DND-41 (cell line): ENCODE data around the gene SMIM30.

Experiments
- ATAC-seq: fragments of 200-7000 bp; cut with Tn5 transposase; 3 replicates; pipeline ENCODE4 v1.9.1; 2021; ENCODE audit warnings: low read depth; ENCODE audit not compliant: insufficient read depth
- DNase-seq: peaks from one replicate; pipeline ENCODE4 v3.0.0-alpha.2; 2020
- H2AFZ ChIP-seq: 2 replicates; pipeline ENCODE4 v1.6.0; 2012; ENCODE audit warnings: low read depth, low read length
- H3K27ac ChIP-seq: 2 replicates; pipeline ENCODE4 v1.5.1; 2012; ENCODE audit warnings: low read length, inconsistent platforms
- H3K27me3 ChIP-seq: fragments of 200-600 bp; sonication (generic); 2 replicates; pipeline ENCODE4 v1.6.0; 2012; ENCODE audit warnings: low read length, mild to moderate bottlenecking, inconsistent platforms; ENCODE audit not compliant: insufficient read depth, poor library complexity
- H3K36me3 ChIP-seq: 2 replicates; pipeline ENCODE4 v1.5.1; 2012; ENCODE audit warnings: low read length, inconsistent platforms; ENCODE audit not compliant: insufficient read depth
- H3K4me1 ChIP-seq: 2 replicates; pipeline ENCODE4 v1.5.1; 2012; ENCODE audit warnings: mild to moderate bottlenecking, low read length; ENCODE audit not compliant: insufficient read depth
- H3K4me2 ChIP-seq: 2 replicates; pipeline ENCODE4 v1.6.0; 2012; ENCODE audit warnings: mild to moderate bottlenecking, moderate library complexity, low read length, inconsistent platforms; ENCODE audit not compliant: insufficient read depth
- H3K4me3 ChIP-seq, 2 experiments: fragments of 200-600 bp in 1 of 2; shearing (Covaris generic) in 1 of 2; 2 replicates each; pipeline ENCODE4 v1.5.1; 2012 to 2016; ENCODE audit warnings: inconsistent platforms in 2 of 2, low read length in 2 of 2, mild to moderate bottlenecking in 2 of 2, low read depth in 1 of 2, moderate library complexity in 1 of 2
- H3K79me2 ChIP-seq: 2 replicates; pipeline ENCODE4 v1.6.0; 2012; ENCODE audit warnings: low read length, inconsistent platforms; ENCODE audit not compliant: insufficient read depth
- H3K9ac ChIP-seq: 2 replicates; pipeline ENCODE4 v1.6.0; 2012; ENCODE audit warnings: low read depth, mild to moderate bottlenecking, inconsistent platforms, low read length, moderate library complexity
- H3K9me3 ChIP-seq: 2 replicates; pipeline ENCODE4 v1.5.1; 2012; ENCODE audit warnings: low read length, moderate library complexity, mild to moderate bottlenecking, inconsistent platforms; ENCODE audit not compliant: insufficient read depth, severe bottlenecking
- H4K20me1 ChIP-seq: 2 replicates; pipeline ENCODE4 v1.6.0; 2012; ENCODE audit warnings: low read length; ENCODE audit not compliant: insufficient read depth
- EZH2 ChIP-seq: IDR thresholded peaks from 3 replicates; pipeline ENCODE4 v1.6.1; 2012; ENCODE audit warnings: borderline replicate concordance, low read depth, mild to moderate bottlenecking, moderate library complexity, low read length, inconsistent platforms; ENCODE audit not compliant: severe bottlenecking
- TF ChIP-seq, protein P1 (sequence below): IDR thresholded peaks from 2 replicates; pipeline ENCODE4 v1.5.1; 2012; ENCODE audit warnings: borderline replicate concordance, low read length, moderate library complexity, mild to moderate bottlenecking; ENCODE audit not compliant: poor library complexity, severe bottlenecking; ENCODE audit errors: extremely low read depth

Gene SMIM30

DNA sequence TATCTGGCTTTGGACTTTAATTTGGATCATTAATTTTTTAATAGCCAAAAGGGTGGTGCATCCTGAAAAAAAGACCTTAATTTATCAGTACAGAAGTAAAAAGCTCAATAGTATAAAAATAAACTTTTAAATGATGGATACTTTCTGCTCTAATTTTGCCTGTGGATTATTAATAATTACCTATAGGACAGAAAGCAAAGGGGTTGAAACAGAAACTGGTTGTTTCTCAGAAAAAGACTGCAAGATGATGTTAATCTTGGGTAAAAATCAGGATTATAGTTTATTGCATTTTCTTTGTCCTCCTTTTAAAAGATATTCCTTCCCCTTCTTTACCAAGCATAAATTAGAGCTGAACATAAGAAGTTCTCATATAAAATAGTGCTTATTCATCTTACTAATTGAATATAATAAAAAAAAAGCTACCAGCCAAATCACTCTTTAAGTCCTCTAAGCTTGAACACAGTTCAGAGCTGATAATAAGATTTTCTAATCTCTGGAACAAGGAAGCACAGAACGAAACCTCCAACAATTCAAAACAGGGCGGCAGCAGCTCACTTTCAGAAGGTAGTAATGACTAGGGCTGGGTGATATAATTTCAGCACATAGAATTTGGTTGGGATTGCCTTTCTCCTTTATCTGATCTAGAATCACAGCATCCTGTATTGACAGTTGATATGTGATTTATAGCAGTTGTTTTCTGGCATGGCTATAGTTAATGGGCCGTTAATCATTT is 23.7 kb downstream of the SMIM30 start:
- no peak overlapping the region for H3K4me3 ChIP-seq

DNA sequence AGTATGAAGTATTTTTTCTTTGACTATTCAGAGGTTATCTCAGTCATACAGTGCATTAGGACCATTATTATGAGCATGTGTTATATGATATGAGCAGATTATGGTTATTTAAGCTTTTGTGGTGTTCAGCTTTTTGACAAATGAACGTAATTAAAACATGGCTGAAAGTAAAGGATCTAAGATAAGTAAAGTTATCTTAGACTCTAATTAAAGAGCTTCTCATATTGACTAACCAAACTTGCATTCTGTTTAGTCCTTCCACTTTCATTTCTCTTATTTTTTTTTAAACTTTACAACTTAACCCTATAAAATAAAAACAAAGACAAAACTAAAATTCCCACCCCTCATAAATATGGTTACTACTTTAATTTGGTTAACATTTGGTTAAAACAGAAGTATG is 24.8 kb downstream of the SMIM30 start:
- no peak for DNase-seq
- Histone ChIP-seq H3K9ac (no peak overlapping the region), H3K36me3 (no peaks in the 10 kb centered on the region), H4K20me1 (no peaks in the 10 kb centered on the region), H3K27me3 (no peaks in the 10 kb centered on the region), H3K4me3 (no peak overlapping the region), H3K27ac (no peak overlapping the region), H3K4me1 (no peaks in the 10 kb centered on the region), H2AFZ (no peak overlapping the region), H3K9me3 (no peaks in the 10 kb centered on the region), H3K4me2 (no peak overlapping the region), H3K79me2 (no peaks in the 10 kb centered on the region)
- no peak for ATAC-seq
- TF ChIP-seq, protein P1, sequence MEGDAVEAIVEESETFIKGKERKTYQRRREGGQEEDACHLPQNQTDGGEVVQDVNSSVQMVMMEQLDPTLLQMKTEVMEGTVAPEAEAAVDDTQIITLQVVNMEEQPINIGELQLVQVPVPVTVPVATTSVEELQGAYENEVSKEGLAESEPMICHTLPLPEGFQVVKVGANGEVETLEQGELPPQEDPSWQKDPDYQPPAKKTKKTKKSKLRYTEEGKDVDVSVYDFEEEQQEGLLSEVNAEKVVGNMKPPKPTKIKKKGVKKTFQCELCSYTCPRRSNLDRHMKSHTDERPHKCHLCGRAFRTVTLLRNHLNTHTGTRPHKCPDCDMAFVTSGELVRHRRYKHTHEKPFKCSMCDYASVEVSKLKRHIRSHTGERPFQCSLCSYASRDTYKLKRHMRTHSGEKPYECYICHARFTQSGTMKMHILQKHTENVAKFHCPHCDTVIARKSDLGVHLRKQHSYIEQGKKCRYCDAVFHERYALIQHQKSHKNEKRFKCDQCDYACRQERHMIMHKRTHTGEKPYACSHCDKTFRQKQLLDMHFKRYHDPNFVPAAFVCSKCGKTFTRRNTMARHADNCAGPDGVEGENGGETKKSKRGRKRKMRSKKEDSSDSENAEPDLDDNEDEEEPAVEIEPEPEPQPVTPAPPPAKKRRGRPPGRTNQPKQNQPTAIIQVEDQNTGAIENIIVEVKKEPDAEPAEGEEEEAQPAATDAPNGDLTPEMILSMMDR = no peak
- no peak for TF ChIP-seq EZH2

More for the DNA sequence above, 23.7 kb downstream of the SMIM30 start:
- no peaks in the 10 kb centered on the region for H3K27me3 ChIP-seq
- H3K27ac ChIP-seq = no peak overlapping the region
- H3K4me2 ChIP-seq = no peak overlapping the region
- no peaks in the 10 kb centered on the region for H3K4me1 ChIP-seq
- DNase-seq (no peak), ATAC-seq (no peak)
- TF ChIP-seq EZH2 = no peak
- TF ChIP-seq, protein P1 = no peak
- no peaks in the 10 kb centered on the region for H3K79me2 ChIP-seq
- no peak overlapping the region for H3K9ac ChIP-seq
- H3K36me3 ChIP-seq = no peaks in the 10 kb centered on the region
- no peaks in the 10 kb centered on the region for H4K20me1 ChIP-seq
- H3K9me3 ChIP-seq = no peaks in the 10 kb centered on the region
- no peak overlapping the region for H2AFZ ChIP-seq

DNA sequence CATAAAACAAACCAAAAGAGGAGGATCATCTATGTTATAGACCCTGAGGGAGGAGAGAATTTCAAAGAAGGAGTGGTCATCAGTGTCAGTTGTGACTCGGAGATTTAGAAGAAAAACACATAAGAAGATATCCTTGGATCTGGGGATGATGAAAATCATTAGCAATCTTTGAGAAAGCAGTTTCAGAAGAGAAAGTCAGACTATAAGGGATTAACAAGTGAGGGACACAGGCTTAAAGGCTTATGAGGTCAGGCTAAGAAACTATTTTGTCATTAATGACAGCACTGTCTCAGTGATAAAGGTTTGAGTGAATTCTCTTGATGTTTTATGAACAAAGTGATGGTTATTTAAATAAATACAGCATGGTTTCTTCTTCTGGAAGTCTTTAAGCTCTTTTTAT is 25.6 kb downstream of the SMIM30 start:
- Histone ChIP-seq H3K27ac (no peak overlapping the region), H3K9me3 (no peaks in the 10 kb centered on the region), H3K9ac (no peak overlapping the region), H3K36me3 (no peaks in the 10 kb centered on the region), H3K4me3 (no peak overlapping the region), H3K4me2 (no peak overlapping the region), H3K79me2 (no peaks in the 10 kb centered on the region), H3K4me1 (no peaks in the 10 kb centered on the region), H3K27me3 (no peaks in the 10 kb centered on the region), H4K20me1 (no peaks in the 10 kb centered on the region), H2AFZ (no peak overlapping the region)
- TF ChIP-seq, protein P1 = no peak
- TF ChIP-seq EZH2 = no peak
- DNase-seq = no peak
- no peak for ATAC-seq
